H1 (cell line): ENCODE measurements around the gene NR2F2. TPM values are rescaled to one million over a fixed set of nuclear protein-coding genes. Genes with fewer than 3 reads are reported as not detected.

Experiments used
- CTCF ChIA-PET: fragments of 300-600 bp; sonication (Branson Sonifier 250); formaldehyde crosslinking; loops from one replicate; lab custom pipeline; 2021; ENCODE audit not compliant: partially characterized antibody; lab: Charles Lee
- POLR2A ChIA-PET: fragments of 300-600 bp; sonication (Branson Sonifier 250); formaldehyde crosslinking; loops from one replicate; lab custom pipeline; 2021; ENCODE audit warnings: inconsistent platforms; ENCODE audit not compliant: partially characterized antibody; lab: Charles Lee
- DNase-seq, 2 experiments: peaks; one replicate each; pipeline versions ENCODE4 v3.0.0 to v3.0.0-alpha.2; 2010 to 2022; ENCODE audit warnings: low spot score in 2 of 2, low read depth in 1 of 2, mixed read lengths in 1 of 2
- FAIRE-seq: peaks from 2 replicates; lab custom pipeline; 2011; peaks lifted over from hg19 to GRCh38; lab: Jason Lieb, UNC
- H2AFZ ChIP-seq: 2 replicates; pipeline ENCODE4 v1.8.1; 2012; ENCODE audit warnings: low read length, inconsistent platforms
- H2AK5ac ChIP-seq: 2 replicates; pipeline ENCODE4 v1.6.1; 2013; ENCODE audit warnings: low read depth, low read length
- H2BK120ac ChIP-seq: replicated peaks from 2 replicates; pipeline ENCODE3; 2013; ENCODE audit warnings: low read depth, low read length, inconsistent platforms
- H2BK12ac ChIP-seq: 2 replicates; pipeline ENCODE4 v1.6.1; 2013; ENCODE audit warnings: low read depth, low read length
- H2BK15ac ChIP-seq: 2 replicates; pipeline ENCODE4 v1.6.1; 2013; ENCODE audit warnings: low read length
- H2BK20ac ChIP-seq: 2 replicates; pipeline ENCODE4 v1.6.1; 2013; ENCODE audit warnings: low read length
- H2BK5ac ChIP-seq: 2 replicates; pipeline ENCODE4 v1.6.1; 2013; ENCODE audit warnings: low read depth, low read length
- H3K14ac ChIP-seq: 2 replicates; pipeline ENCODE4 v1.6.1; 2013; ENCODE audit warnings: inconsistent platforms; ENCODE audit not compliant: insufficient read length
- H3K18ac ChIP-seq: 2 replicates; pipeline ENCODE4 v1.6.1; 2013; ENCODE audit warnings: low read length; ENCODE audit errors: extremely low read depth
- H3K23ac ChIP-seq: 2 replicates; pipeline ENCODE4 v1.6.1; 2013; ENCODE audit warnings: inconsistent platforms; ENCODE audit not compliant: insufficient read length
- H3K23me2 ChIP-seq: 2 replicates; pipeline ENCODE4 v1.6.1; 2013; ENCODE audit warnings: low read depth, low read length
- H3K27ac ChIP-seq: 2 replicates; pipeline ENCODE4 v1.6.1; 2011; ENCODE audit warnings: low read depth, low read length, inconsistent platforms
- H3K27me3 ChIP-seq, 4 experiments: replicated peaks in 1 of 4; 1 replicate in 1 of 4; 2 replicates in 3 of 4; pipeline versions ENCODE4 v1.6.1 to v1.8.1; 2011 to 2013; ENCODE audit warnings: low read length in 3 of 4, mild to moderate bottlenecking in 3 of 4, inconsistent platforms in 2 of 4, mixed read lengths in 2 of 4, moderate library complexity in 1 of 4; ENCODE audit not compliant: control insufficient read depth in 3 of 4, insufficient read depth in 3 of 4; ENCODE audit errors: extremely low read depth in 1 of 4
- H3K36me3 ChIP-seq, 4 experiments: 2 replicates each; pipeline versions ENCODE4 v1.6.1 to v1.8.1; 2011 to 2013; ENCODE audit warnings: mild to moderate bottlenecking in 4 of 4, low read length in 3 of 4, moderate library complexity in 2 of 4, control low read depth in 1 of 4, inconsistent platforms in 1 of 4; ENCODE audit not compliant: insufficient read depth in 4 of 4, control insufficient read depth in 2 of 4
- H3K4ac ChIP-seq: replicated peaks from 2 replicates; pipeline ENCODE3; 2013; ENCODE audit warnings: low read length, low read depth, mixed read lengths, inconsistent platforms; ENCODE audit not compliant: insufficient read length
- H3K4me1 ChIP-seq, 4 experiments: replicated peaks in 1 of 4; 1 replicate in 1 of 4; 2 replicates in 3 of 4; pipeline versions ENCODE4 v1.6.1 to v1.8.1; 2011 to 2013; ENCODE audit warnings: low read length in 3 of 4, inconsistent platforms in 2 of 4, mixed read lengths in 1 of 4; ENCODE audit not compliant: insufficient read depth in 4 of 4, control insufficient read depth in 3 of 4
- H3K4me2 ChIP-seq, 2 experiments: 2 replicates each; pipeline versions ENCODE4 v1.6.1 to v1.8.1; 2011 to 2013; ENCODE audit warnings: low read depth in 2 of 2, low read length in 2 of 2, control low read depth in 1 of 2, inconsistent platforms in 1 of 2, mild to moderate bottlenecking in 1 of 2; ENCODE audit not compliant: insufficient read depth in 1 of 2
- H3K4me3 ChIP-seq, 4 experiments: fragments of 200-600, 300-600 bp in 1 of 4; sonication (generic), shearing (Covaris generic), sonication (Bioruptor Twin) in 1 of 4; 2 replicates each; pipeline versions ENCODE4 v1.5.1 to v1.8.1; 2011 to 2016; ENCODE audit warnings: low read length in 4 of 4, low read depth in 3 of 4, control low read depth in 2 of 4, inconsistent platforms in 2 of 4, mild to moderate bottlenecking in 2 of 4, mixed read lengths in 1 of 4, moderate library complexity in 1 of 4; ENCODE audit not compliant: insufficient read depth in 2 of 4; ENCODE audit errors: extremely low read depth in 1 of 4
- H3K56ac ChIP-seq: replicated peaks from 2 replicates; pipeline ENCODE3; 2013; ENCODE audit warnings: low read depth, mild to moderate bottlenecking, mixed read lengths, low read length, inconsistent platforms; ENCODE audit not compliant: insufficient read length
- H3K79me1 ChIP-seq: 2 replicates; pipeline ENCODE4 v1.6.1; 2013; ENCODE audit warnings: low read depth, low read length, control low read depth
- H3K79me2 ChIP-seq, 2 experiments: 2 replicates each; pipeline versions ENCODE4 v1.6.1 to v1.8.1; 2012 to 2013; ENCODE audit warnings: low read length in 2 of 2, mild to moderate bottlenecking in 2 of 2, inconsistent platforms in 1 of 2; ENCODE audit not compliant: insufficient read depth in 2 of 2, control insufficient read depth in 1 of 2
- H3K9ac ChIP-seq, 4 experiments: replicated peaks in 1 of 4; 1 replicate in 1 of 4; 2 replicates in 3 of 4; pipeline versions ENCODE4 v1.6.1 to v1.8.1; 2011 to 2013; ENCODE audit warnings: low read depth in 3 of 4, low read length in 3 of 4, control low read depth in 2 of 4, mild to moderate bottlenecking in 2 of 4, moderate library complexity in 2 of 4, inconsistent platforms in 1 of 4; ENCODE audit errors: extremely low read depth in 1 of 4
- H3K9me3 ChIP-seq, 2 experiments: 2 replicates each; pipeline versions ENCODE4 v1.6.1 to v1.8.1; 2012 to 2013; ENCODE audit warnings: mild to moderate bottlenecking in 2 of 2, moderate library complexity in 2 of 2, control low read depth in 1 of 2, inconsistent platforms in 1 of 2, low read depth in 1 of 2, low read length in 1 of 2, mixed read lengths in 1 of 2; ENCODE audit not compliant: insufficient read depth in 2 of 2
- H4K20me1 ChIP-seq, 2 experiments: replicated peaks in 1 of 2; 2 replicates each; pipeline versions ENCODE3 to v1.8.1; 2011 to 2013; ENCODE audit warnings: inconsistent platforms in 2 of 2, low read length in 2 of 2, mild to moderate bottlenecking in 1 of 2; ENCODE audit not compliant: insufficient read depth in 2 of 2, control insufficient read depth in 1 of 2
- H4K5ac ChIP-seq: 2 replicates; pipeline ENCODE4 v1.6.1; 2013; ENCODE audit warnings: low read length, low read depth, mixed read lengths, inconsistent platforms; ENCODE audit not compliant: insufficient read length
- H4K8ac ChIP-seq: 2 replicates; pipeline ENCODE4 v1.8.0; 2013; ENCODE audit warnings: mild to moderate bottlenecking, moderate library complexity, low read length, inconsistent platforms; ENCODE audit not compliant: insufficient read depth; ENCODE audit errors: extremely low read depth
- H4K91ac ChIP-seq: replicated peaks from 2 replicates; pipeline ENCODE3; 2013; ENCODE audit warnings: low read length, mixed read lengths, inconsistent platforms; ENCODE audit not compliant: insufficient read length
- CHD1 ChIP-seq: IDR thresholded peaks from 2 replicates; pipeline ENCODE4 v1.6.1; 2012; ENCODE audit warnings: low read depth, low read length, improper control_type of control experiment
- SUZ12 ChIP-seq: fragments of 200-600 bp; sonication (generic); IDR thresholded peaks from 2 replicates; pipeline ENCODE4 v1.6.1; 2012; ENCODE audit warnings: mild to moderate bottlenecking, inconsistent platforms, low read length, moderate library complexity, mixed read lengths
- WGBS, 2 experiments: shearing (Covaris generic) in 1 of 2; methylation state at CpG; one replicate each; pipeline versions ENCODE4 v1.1.6 to v1.1.7; 2013 to 2015; ENCODE audit warnings: low lambda C conversion rate in 2 of 2, mixed read lengths in 2 of 2, inconsistent platforms in 1 of 2, low coverage in 1 of 2, missing lambda C conversion rate in 1 of 2; ENCODE audit not compliant: insufficient replicate concordance in 2 of 2, insufficient coverage in 1 of 2, insufficient read length in 1 of 2; ENCODE audit errors: extremely low coverage in 1 of 2, missing lambda C conversion rate in 1 of 2; 5-methylcytosine and 5-hydroxymethylcytosine counted together
- polyA plus RNA-seq, 7 experiments: library from polyadenylated mRNA; depleted of rRNA in 3 of 7; stranded (reverse) in 5 of 7; unstranded in 2 of 7; fragments of >200 nt in 5 of 7; fragments of 200-250 nt in 2 of 7; gene quantifications; 1 replicate in 5 of 7; 2 replicates in 1 of 7; 4 replicates in 1 of 7; pipeline versions ENCODE4 v1.2.1 to v1.2.3, GENCODE V29; 2011 to 2013; ENCODE audit warnings: missing spikeins in 2 of 7, mixed read lengths in 2 of 7
- total RNA-seq: library from RNA; stranded (reverse); fragmentation: NEBNext Ultra II Directional; extraction: Animal tissue kit (Norgen Biotek cat#: 25700); gene quantifications from 2 replicates; pipeline ENCODE4 v1.2.1, GENCODE V29; 2021

The NR2F2 gene
- total and polyA plus RNA-seq, 2 of the 8 experiments (the other 6 are each of a cell fraction or from before 2014, with no cell fraction given): 0.03 TPM; not detected in 1

GRCh38 chr15:96352604-96353405, 22.3 kb downstream of the NR2F2 start:
- Histone ChIP-seq H3K23ac (no peak overlapping the region), H2AK5ac (no peak overlapping the region), H3K9me3 (no peaks in the 10 kb centered on the region), H3K14ac (no peak overlapping the region), H2BK15ac (0 out of 2 replicates have a peak overlapping the region, but pooled peaks have one; percentile 72), H4K8ac (peak overlapping the region; percentile 60), H2BK5ac (no peak overlapping the region), H2BK12ac (0 out of 2 replicates have a peak overlapping the region, but pooled peaks have one; percentile 39), H3K4ac (no peak overlapping the region), H3K4me2 (peak overlapping the region; percentile 58; a peak in 2 of 4 replicates), H3K4me3 (no peak overlapping the region), H2BK20ac (peak overlapping the region; percentile 18; the same call in 1 of the 2 replicates), H3K27me3 (peaks cover 94 to 100% (median 99%) of the 10 kb centered on the region in 4 experiments), H3K36me3 (no peaks in the 10 kb centered on the region), H2BK120ac (no peak overlapping the region), H4K91ac (no peak overlapping the region), H3K56ac (no peak overlapping the region), H2AFZ (no peak overlapping the region), H4K20me1 (peaks cover 9 to 37% of the 10 kb centered on the region in 2 experiments), H3K4me1 (peaks cover 8 to 27% (median 13%) of the 10 kb centered on the region in 4 experiments; a peak in 6 of 7 replicates), H3K23me2 (peaks cover 1% of the 10 kb centered on the region; the same call in 1 of the 2 replicates), H3K27ac (no peak overlapping the region), H3K79me2 (no peaks in the 10 kb centered on the region), H4K5ac (no peak overlapping the region), H3K79me1 (no peaks in the 10 kb centered on the region), H3K9ac (no peak overlapping the region), H3K18ac (no peak overlapping the region; the same call in 1 of the 2 replicates)
- CTCF ChIA-PET: interaction anchor here (0.8 to 3.2 kb wide), 17 partner anchors 10 to 1093 kb away, joined by 3 to 21 read pairs (median 5); no protein-coding TSS in a partner anchor
- no peak for DNase-seq
- WGBS, 2 experiments: 22% methylated on average over 12 of the region's 12 CpGs; no CpG with 5 or more reads in 1 of the 2 experiments
- POLR2A ChIA-PET: interaction anchor here (1.0 kb wide), 1 partner anchor 8 kb away, joined by 3 read pairs; no protein-coding TSS in a partner anchor
- TF ChIP-seq CHD1: no peak
- peak; percentile 66 for TF ChIP-seq SUZ12
- FAIRE-seq: no peak
